CD14-positive monocyte (primary cell): Measurements from ENCODE around the gene VSIG10L2. TPM values are rescaled to one million over a fixed set of nuclear protein-coding genes. Genes with fewer than 3 reads are reported as not detected.

Experiments
- DNase-seq, 3 donors: peaks; one replicate each; pipeline ENCODE4 v3.0.0-alpha.2; 2011 to 2022
- H2AFZ ChIP-seq: 2 replicates; pipeline ENCODE4 v1.6.0; 2012; ENCODE audit warnings: mild to moderate bottlenecking, low read depth, low read length, inconsistent platforms; ENCODE audit not compliant: insufficient read depth, poor library complexity, severe bottlenecking
- H3K27ac ChIP-seq, 2 donors: 1 replicate in 1 of 2; 2 replicates in 1 of 2; pipeline ENCODE4 v1.5.1; 2012 to 2013; ENCODE audit warnings: low read length in 2 of 2, control low read depth in 1 of 2, inconsistent platforms in 1 of 2, low read depth in 1 of 2, mild to moderate bottlenecking in 1 of 2
- H3K27me3 ChIP-seq, 2 donors: one replicate each; pipeline versions ENCODE4 v1.6.0 to v1.6.1; 2011 to 2013; ENCODE audit warnings: low read length in 2 of 2; ENCODE audit not compliant: control insufficient read depth in 2 of 2, insufficient read depth in 2 of 2
- H3K36me3 ChIP-seq, 2 donors: replicated peaks in 1 of 2; 1 replicate in 1 of 2; 2 replicates in 1 of 2; pipeline versions ENCODE4 v1.5.1 to v1.6.1; 2012 to 2013; ENCODE audit warnings: low read length in 2 of 2, control low read depth in 1 of 2, inconsistent platforms in 1 of 2, mild to moderate bottlenecking in 1 of 2; ENCODE audit not compliant: insufficient read depth in 2 of 2, control insufficient read depth in 1 of 2
- H3K4me1 ChIP-seq, 2 donors: 1 replicate in 1 of 2; 2 replicates in 1 of 2; pipeline versions ENCODE4 v1.5.1 to v1.6.1; 2012 to 2013; ENCODE audit warnings: low read length in 2 of 2, control low read depth in 1 of 2, inconsistent platforms in 1 of 2, mild to moderate bottlenecking in 1 of 2, moderate library complexity in 1 of 2; ENCODE audit not compliant: insufficient read depth in 2 of 2, control insufficient read depth in 1 of 2
- H3K4me2 ChIP-seq: replicated peaks from 2 replicates; pipeline ENCODE3; 2012; ENCODE audit warnings: low read length, moderate library complexity, mild to moderate bottlenecking; ENCODE audit not compliant: poor library complexity, severe bottlenecking; ENCODE audit errors: extremely low read depth
- H3K4me3 ChIP-seq, 3 experiments: fragments of 200-600 bp in 1 of 3; sonication (generic) in 1 of 3; replicated peaks in 1 of 3; 1 replicate in 2 of 3; 2 replicates in 1 of 3; pipeline ENCODE4 v1.5.1; 2011 to 2013; ENCODE audit warnings: low read length in 3 of 3, mild to moderate bottlenecking in 3 of 3, control low read depth in 2 of 3, low read depth in 2 of 3, inconsistent platforms in 1 of 3, moderate library complexity in 1 of 3
- H3K79me2 ChIP-seq: 2 replicates; pipeline ENCODE4 v1.6.0; 2012; ENCODE audit warnings: mild to moderate bottlenecking, control low read depth, inconsistent platforms, low read length, moderate library complexity; ENCODE audit not compliant: insufficient read depth
- H3K9ac ChIP-seq: 2 replicates; pipeline ENCODE4 v1.6.0; 2017; ENCODE audit warnings: low read length, mild to moderate bottlenecking; ENCODE audit not compliant: insufficient read depth, poor library complexity, severe bottlenecking
- H3K9me3 ChIP-seq, 2 donors: replicated peaks in 1 of 2; 1 replicate in 1 of 2; 2 replicates in 1 of 2; pipeline versions ENCODE4 v1.5.1 to v1.6.1; 2012 to 2013; ENCODE audit warnings: low read length in 2 of 2, control low read depth in 1 of 2; ENCODE audit not compliant: control insufficient read depth in 1 of 2, insufficient read depth in 1 of 2
- H4K20me1 ChIP-seq: 2 replicates; pipeline ENCODE4 v1.6.0; 2012; ENCODE audit warnings: mild to moderate bottlenecking, low read length, control low read depth, moderate library complexity; ENCODE audit not compliant: insufficient read depth
- H3K27ac Mint-ChIP-seq, 7 donors: one replicate each; pipeline ENCODE4 v1.8.0; 2020; ENCODE audit warnings: mild to moderate bottlenecking in 7 of 7, mixed read lengths in 7 of 7, moderate library complexity in 6 of 7, inconsistent platforms in 2 of 7
- H3K27me3 Mint-ChIP-seq, 3 donors: one replicate each; pipeline ENCODE4 v1.8.0; 2021 to 2022; ENCODE audit warnings: low read depth in 3 of 3, mild to moderate bottlenecking in 3 of 3, mixed read lengths in 3 of 3, moderate library complexity in 3 of 3, inconsistent platforms in 1 of 3
- H3K36me3 Mint-ChIP-seq, 2 donors: one replicate each; pipeline ENCODE4 v1.8.0; 2020; ENCODE audit warnings: mixed read lengths in 2 of 2, inconsistent platforms in 1 of 2, mild to moderate bottlenecking in 1 of 2
- H3K4me1 Mint-ChIP-seq: one replicate; pipeline ENCODE4 v1.8.0; 2020; ENCODE audit warnings: mild to moderate bottlenecking, mixed read lengths
- H3K4me3 Mint-ChIP-seq, 2 donors: one replicate each; pipeline ENCODE4 v1.8.0; 2020; ENCODE audit warnings: mild to moderate bottlenecking in 2 of 2, mixed read lengths in 2 of 2, moderate library complexity in 1 of 2
- H3K9me3 Mint-ChIP-seq, 7 donors: one replicate each; pipeline ENCODE4 v1.8.0; 2020 to 2022; ENCODE audit warnings: mixed read lengths in 7 of 7, mild to moderate bottlenecking in 6 of 7, moderate library complexity in 6 of 7, inconsistent platforms in 2 of 7
- WGBS: methylation state at CpG from one replicate; pipeline ENCODE4 v1.1.5; 2013; ENCODE audit warnings: missing lambda C conversion rate; ENCODE audit not compliant: insufficient coverage; 5-methylcytosine and 5-hydroxymethylcytosine counted together
- intact Hi-C, 2 donors: fragments of 100-400 bp; cut with micrococcal nuclease; formaldehyde crosslinking; loops; one replicate each; pipeline versions ENCODE4 v1.15.0 to v1.15.1; 2023
- polyA plus RNA-seq, 3 donors: library from polyadenylated mRNA; depleted of rRNA in 1 of 3; unstranded in 2 of 3; stranded (reverse) in 1 of 3; fragments of 300-500 nt in 2 of 3; fragments of >200 nt in 1 of 3; fragmentation: Illumina TruSeq in 2 of 3; gene quantifications; 1 replicate in 2 of 3; 2 replicates in 1 of 3; pipeline ENCODE4 v1.2.3, GENCODE V29; 2012 to 2021
- TF ChIP-seq, protein P1 (sequence below): fragments of 200-600 bp; IDR thresholded peaks from one replicate; pipeline ENCODE4 v1.8.0; 2022; ENCODE audit warnings: antibody characterized with exemption, mild to moderate bottlenecking

The VSIG10L2 gene
- polyA plus RNA-seq, 3 donors: not detected

DNA sequence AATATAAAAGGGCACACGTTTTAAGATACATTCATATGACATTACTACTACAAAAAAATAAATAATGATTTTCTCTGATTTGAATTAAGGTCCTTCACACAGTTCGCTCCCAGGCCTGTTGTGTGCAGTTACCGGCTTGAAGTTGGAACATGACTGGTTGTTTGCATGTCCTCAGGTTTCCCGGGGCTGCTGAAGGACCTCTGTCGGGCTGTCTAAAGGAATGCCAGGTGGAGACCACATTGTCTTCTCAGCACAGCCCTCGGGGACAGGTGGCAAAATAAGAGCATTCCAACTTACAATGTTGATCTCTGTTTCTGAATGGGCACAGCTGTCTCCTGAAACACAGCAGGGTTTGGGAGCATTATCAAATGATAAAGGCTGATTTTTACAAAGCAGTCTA is 14.9 kb downstream of the VSIG10L2 start:
- no peak overlapping the region for H2AFZ ChIP-seq
- DNase-seq: no peak
- Mint-ChIP-seq H3K27me3 (peaks cover 0 to 4% (median 2%) of the 10 kb centered on the region in 3 donors), H3K4me3 (peak overlapping the region in 1 of 2 donors; percentile 35), H3K9me3 (peaks cover 0 to 6% (median 4%) of the 10 kb centered on the region in 7 donors), H3K27ac (no peak overlapping the region), H3K4me1 (no peaks in the 10 kb centered on the region), H3K36me3 (no peaks in the 10 kb centered on the region)
- intact Hi-C loops: no loop called here
- TF ChIP-seq, protein P1, sequence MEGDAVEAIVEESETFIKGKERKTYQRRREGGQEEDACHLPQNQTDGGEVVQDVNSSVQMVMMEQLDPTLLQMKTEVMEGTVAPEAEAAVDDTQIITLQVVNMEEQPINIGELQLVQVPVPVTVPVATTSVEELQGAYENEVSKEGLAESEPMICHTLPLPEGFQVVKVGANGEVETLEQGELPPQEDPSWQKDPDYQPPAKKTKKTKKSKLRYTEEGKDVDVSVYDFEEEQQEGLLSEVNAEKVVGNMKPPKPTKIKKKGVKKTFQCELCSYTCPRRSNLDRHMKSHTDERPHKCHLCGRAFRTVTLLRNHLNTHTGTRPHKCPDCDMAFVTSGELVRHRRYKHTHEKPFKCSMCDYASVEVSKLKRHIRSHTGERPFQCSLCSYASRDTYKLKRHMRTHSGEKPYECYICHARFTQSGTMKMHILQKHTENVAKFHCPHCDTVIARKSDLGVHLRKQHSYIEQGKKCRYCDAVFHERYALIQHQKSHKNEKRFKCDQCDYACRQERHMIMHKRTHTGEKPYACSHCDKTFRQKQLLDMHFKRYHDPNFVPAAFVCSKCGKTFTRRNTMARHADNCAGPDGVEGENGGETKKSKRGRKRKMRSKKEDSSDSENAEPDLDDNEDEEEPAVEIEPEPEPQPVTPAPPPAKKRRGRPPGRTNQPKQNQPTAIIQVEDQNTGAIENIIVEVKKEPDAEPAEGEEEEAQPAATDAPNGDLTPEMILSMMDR: no peak
- no peaks in the 10 kb centered on the region for H3K36me3 ChIP-seq
- H3K4me3 ChIP-seq: no peak overlapping the region
- WGBS: 97% methylated on average over 5 of the region's 6 CpGs
- H3K4me1 ChIP-seq: no peaks in the 10 kb centered on the region
- H3K4me2 ChIP-seq: no peak overlapping the region
- H3K9me3 ChIP-seq: no peaks in the 10 kb centered on the region
- no peaks in the 10 kb centered on the region for H3K27me3 ChIP-seq
- no peak overlapping the region for H3K27ac ChIP-seq
- no peaks in the 10 kb centered on the region for H4K20me1 ChIP-seq
- H3K79me2 ChIP-seq: no peaks in the 10 kb centered on the region
- no peak overlapping the region for H3K9ac ChIP-seq

GRCh38 chr11:125967515-125967914 is 21.7 kb downstream of the VSIG10L2 start:
- H3K9ac ChIP-seq: no peak overlapping the region
- H3K9me3 ChIP-seq: no peaks in the 10 kb centered on the region
- Mint-ChIP-seq H3K9me3 (peaks cover 0 to 4% (median under 1%) of the 10 kb centered on the region in 7 donors), H3K4me3 (no peak overlapping the region), H3K4me1 (no peaks in the 10 kb centered on the region), H3K36me3 (no peaks in the 10 kb centered on the region), H3K27me3 (peaks cover 6 to 10% (median 8%) of the 10 kb centered on the region in 3 donors), H3K27ac (no peak overlapping the region)
- H3K4me2 ChIP-seq: no peak overlapping the region
- no peak for DNase-seq
- H3K36me3 ChIP-seq: no peaks in the 10 kb centered on the region
- H3K4me1 ChIP-seq: no peaks in the 10 kb centered on the region
- H3K27me3 ChIP-seq: no peaks in the 10 kb centered on the region
- no peaks in the 10 kb centered on the region for H3K79me2 ChIP-seq
- no peaks in the 10 kb centered on the region for H4K20me1 ChIP-seq
- WGBS: 100% methylated on average over 3 of the region's 4 CpGs
- intact Hi-C loops: no loop called here
- no peak overlapping the region for H2AFZ ChIP-seq
- no peak overlapping the region for H3K27ac ChIP-seq
- TF ChIP-seq, protein P1: no peak
- no peak overlapping the region for H3K4me3 ChIP-seq
